Stimulated activated CD8-positive, alpha-beta memory T cell treated with anti-CD3 and anti-CD28 coated beads, Interleukin-2, amount 100 ng/mL, for 1 hour (primary cell): Measurements from ENCODE around the gene COL4A6.

Source experiments
- DNase-seq, 2 donors: peaks; one replicate each; pipeline ENCODE4 v3.0.0-alpha.2; 2020; ENCODE audit warnings: low read depth in 2 of 2

COL4A6 gene

DNA sequence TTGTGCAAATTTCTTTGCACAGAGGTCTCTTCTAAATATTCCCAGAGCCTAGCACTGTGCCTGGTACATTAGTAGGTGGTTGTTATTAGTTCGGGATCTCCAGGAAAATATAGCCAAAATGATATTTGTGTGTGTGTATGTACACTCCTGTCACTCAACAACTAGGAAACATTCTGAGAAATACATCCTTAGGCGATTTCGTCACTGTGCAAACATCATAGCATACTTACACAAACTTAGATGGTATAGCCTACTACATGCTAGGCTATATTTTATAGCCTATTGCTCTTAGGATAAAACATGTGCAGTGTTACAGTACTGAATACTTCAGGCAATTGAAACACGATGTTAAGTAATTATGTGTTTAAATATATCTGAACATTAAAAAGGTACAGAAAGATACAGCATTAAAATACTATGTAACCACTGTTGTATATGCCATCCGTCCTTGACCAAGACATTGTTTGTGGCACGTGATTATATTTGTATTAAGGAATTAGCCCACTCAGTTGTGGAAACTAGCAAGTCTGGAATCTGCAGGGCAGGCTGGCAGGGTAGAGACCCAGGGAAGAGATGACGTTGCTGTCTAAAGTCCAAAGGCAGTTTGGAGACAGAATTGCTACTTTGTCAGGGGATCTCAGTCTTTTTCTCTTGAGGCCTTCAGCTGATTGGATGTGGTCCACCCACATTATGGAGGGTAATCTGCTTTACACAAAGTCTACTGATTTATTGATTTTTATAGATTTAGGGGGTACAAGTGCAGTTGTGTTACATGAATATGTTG, 106.9 kb downstream of the COL4A6 start:
- DNase-seq, result no peak

DNA sequence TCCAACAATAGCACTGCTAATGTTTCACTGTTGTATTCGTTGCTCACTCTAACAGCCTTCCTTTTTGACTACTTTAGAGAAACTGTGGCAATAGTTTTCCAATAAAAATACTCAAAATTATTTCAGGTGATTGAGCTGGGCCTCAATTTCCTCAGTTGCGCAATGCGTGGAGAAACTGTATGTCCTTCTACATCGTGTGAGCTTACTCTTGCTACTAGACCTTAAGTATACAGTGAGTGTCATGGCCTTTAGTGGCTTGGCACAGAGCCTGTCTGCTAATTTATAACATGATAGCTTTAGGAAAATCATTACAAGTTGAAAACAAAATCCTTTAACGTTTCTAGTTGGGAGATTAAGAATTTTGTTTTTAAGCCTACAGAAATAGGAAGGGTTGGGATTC, 114.5 kb downstream of the COL4A6 start:
- no peak for DNase-seq

DNA sequence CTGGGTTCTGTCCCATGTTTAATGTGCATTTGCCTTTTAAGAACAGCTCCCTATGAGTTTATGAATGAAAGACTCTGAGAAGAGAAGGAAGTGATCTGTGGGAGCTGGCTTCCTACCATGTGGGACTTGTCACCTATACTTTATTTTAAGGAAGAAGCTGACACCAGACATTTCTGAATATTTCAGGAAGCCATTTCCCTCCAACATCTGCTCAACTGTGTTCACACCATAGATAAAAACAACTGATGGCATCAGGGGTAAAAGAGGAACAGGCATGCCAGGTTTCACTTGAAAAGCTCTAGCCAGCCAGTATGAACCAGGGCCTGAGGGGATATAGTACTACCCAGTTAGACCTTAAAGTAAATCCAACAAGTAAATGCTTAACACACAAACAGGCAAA, 116.0 kb downstream of the COL4A6 start:
- DNase-seq, result no peak

DNA sequence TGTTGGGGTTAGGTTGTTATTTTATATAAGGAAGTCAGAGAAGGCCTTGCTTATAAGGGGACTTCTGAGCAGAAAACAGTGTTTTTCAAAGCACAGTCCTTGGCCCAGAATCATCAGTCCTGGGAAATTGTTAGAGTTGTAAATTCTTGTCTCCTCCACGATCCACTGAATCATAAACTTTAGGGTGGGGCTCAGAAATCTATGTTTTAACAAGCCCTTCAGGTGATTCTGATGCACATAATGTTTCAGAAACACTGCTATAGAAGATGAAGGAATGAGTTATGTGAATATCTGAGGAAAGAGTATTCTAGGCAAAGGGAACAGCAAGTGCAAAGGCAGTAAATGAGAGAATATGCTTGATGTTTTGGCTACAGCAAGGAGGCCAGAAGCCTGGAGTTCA, 121.8 kb downstream of the COL4A6 start:
- no peak for DNase-seq

DNA sequence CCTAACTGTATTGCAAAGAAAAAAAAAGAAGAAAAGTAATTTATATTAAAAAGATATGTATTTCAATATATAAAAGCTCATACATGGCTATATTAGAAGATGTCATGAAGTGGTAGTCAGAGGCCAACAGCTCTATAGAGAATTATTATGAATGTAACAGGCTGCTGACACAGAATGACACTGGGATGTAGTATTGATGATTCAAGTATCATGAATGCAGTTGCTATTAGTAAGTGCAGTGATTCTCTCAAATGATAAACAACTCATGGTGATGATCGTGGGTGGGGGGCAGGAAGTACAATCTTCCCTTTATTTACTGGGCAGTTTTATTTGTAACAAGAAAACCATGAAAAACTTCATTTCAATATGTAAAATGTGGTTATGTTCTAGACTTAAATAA, 124.6 kb downstream of the COL4A6 start:
- no peak for DNase-seq

DNA sequence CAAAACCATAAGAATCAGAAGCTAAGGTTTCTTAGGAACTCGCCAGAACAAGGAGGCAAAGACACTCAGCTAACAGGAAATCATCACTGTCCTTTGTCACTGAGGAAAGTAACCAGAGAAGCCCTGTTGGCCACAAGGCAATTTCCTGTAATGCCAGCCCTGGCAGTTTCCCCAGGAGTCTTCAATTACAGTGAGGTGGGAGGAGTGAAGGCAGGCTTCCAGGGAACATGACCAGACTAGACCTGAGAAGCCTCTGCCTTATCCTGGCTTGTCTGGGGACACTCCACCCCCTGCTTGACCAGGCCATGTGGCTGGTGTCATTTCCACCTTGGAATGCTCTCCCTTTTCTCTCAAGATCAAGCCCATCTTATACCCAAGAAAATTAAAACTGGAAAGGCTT, 125.3 kb downstream of the COL4A6 start:
- no peak for DNase-seq

DNA sequence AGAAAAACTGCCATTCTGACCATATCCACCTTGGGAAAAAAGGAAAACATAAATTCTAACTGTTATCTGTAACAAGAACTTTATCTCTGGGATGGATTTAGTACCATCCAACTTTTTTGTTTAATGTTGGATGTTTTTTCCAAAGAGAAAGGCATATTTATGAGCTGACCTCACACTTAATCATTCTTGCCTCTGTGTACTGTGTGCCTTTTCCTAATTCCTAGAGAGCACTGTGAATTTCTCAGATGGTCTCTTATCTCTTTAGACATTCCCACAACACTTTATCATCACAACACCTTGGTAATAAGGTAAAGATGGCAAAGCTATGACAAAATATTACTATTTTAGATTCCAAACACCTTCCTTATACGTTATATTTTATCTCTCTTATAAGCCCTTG, 126.2 kb downstream of the COL4A6 start:
- DNase-seq, result no peak

DNA sequence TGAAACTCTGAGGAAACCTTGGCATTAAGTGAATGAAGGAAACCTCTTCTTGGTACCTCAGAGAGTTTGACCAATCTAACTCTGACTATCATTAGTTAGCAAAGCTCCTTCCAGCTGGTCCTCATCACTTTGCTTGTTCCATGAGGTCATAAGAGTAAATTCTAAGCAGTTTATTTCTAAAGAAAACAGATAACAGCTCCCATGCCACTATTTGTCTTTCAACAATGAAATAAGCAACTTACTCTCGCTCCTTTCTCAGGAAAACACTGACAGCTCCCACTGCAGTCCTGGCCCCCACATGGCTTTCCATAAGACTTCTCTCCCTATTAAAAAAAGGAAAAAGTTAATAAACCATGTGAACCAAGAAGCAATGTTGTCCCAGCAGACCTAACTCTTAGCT, 127.7 kb downstream of the COL4A6 start:
- no peak for DNase-seq

DNA sequence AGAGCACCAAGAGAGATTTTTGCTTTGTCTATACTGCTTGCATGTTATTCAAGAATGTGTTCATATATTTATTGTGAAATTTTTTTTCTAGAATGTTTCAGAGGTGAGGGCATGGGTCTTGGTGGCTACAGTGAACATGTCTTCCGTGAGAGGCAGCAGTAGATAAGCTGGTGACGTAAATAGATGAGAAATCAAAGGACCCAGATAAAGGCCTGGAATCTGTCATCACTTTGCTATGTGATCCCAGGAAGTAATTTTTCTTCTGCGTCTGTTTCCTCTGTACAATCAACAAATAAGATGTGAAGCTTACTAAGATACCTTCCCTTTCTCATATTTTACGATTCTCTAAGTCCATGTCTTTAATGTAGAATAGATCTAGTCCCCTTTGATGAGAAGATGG, 129.1 kb downstream of the COL4A6 start:
- no peak for DNase-seq

DNA sequence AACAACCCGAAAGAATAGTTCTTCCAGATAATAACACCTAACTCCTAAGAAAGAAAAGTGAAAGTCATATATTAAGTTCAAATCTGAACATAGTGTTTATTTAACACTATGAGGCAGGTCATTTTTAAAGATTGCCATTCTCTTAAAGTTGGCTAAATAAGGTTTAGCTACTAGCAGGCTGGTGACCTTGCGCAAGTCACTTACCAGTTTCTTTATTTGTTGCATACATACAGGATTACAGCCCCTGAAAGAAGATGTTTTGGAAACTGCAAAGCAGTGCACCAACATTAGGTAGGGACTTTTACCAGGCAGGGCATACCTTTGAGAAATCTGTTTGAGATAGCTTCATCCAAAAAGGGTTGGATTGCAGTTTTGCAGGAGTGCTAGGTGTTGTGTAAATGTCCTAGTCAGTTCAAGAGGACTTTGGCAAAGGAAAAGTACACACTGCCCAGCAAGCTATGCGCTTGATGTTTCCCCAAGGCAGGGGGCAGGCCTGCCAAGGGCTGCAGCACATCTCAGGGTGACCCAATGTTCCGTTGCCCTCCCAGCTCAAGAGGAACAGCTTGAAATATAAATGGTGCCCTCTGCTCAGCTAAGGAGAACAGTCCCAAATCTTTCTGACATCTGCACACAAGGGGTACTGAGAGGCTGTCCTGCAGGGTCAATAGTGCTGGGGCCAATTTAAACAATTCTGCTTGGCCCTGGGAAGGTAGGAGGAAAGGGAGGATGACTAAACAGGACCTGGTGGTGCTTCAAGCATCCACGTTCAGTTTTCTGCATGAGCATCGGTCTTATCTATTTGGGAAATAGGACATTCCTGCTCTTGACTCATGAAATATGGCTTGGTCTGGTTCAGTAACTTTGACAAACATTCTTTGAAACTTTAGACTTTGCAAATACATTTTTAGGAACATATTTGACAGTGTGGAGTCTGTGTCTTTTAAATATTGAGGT, 130.8 kb downstream of the COL4A6 start:
- DNase-seq, result no peak

DNA sequence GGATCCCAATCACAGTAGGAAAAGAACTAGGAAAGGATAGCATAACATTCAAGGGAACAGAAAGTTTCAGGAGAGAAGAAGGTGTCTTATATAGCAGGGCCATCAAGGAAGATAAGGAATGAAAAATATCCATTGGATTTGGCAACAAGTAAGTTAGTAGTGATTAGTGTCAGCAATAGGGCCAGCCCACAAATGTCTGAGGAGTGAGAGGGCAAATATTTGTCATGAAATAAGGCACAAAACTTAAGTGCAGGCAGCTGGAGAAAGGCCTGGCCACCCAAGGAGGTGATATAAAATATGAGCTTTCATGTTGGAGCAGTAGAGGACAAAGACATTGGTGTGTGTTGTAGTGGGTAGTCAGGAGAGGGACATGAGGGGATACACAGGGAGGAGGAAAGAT, 132.1 kb downstream of the COL4A6 start:
- DNase-seq, result no peak

DNA sequence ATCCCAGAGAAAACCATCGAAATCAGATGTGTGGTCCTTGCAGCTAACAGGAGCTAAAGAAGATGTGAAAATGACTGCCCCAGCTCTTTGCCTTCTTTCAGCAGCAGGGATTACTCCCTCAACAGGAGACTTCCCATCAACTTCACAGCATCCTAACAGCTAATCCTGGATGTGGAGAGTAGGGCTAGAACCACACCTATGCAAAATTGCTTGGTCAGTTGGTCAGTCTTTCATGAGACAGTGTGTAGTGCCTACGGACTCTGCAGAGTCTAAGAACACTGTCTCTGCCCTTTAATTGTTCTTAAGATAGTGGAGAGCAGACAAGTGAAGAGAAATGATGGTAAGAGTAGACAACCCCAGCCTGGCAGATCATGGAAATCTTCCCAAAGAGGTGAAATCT, 133.5 kb downstream of the COL4A6 start:
- DNase-seq, result no peak

DNA sequence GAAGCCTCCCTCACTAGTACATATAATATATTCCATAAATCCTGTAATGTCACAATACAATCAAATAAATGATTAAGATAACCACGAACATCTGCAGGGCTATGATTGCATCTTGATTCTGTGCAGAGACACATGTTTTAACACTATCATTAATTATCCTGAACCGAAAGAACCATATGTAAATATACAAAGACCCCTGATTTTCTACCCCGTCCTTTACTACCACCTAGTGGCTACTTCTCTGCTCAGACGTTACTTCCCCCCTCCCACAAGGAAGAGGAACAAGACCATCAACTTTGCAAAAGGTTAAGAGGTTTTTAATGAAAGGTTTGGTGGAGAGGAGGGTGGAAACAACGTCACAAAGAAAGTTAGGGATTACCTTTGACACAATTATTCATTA, 134.0 kb downstream of the COL4A6 start:
- DNase-seq, result no peak

DNA sequence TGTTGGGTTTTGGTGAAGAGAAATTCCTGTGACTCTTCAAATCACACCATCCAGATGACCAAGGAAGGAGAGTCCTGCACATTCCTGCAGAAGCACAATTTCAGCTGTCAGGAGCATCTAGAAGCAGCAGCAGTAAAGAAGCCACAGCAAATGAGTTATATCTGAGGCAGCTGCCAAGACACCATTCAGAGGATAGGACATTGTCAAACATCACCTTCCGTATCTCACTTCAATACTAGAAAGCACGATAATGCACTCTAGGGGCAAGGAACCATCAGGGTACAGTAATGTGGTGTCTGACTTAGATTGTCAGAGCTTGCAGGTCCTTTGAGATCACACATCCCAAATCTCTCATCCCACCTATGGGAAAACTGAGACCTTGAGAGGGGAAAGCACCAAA, 134.5 kb downstream of the COL4A6 start:
- DNase-seq, result no peak

DNA sequence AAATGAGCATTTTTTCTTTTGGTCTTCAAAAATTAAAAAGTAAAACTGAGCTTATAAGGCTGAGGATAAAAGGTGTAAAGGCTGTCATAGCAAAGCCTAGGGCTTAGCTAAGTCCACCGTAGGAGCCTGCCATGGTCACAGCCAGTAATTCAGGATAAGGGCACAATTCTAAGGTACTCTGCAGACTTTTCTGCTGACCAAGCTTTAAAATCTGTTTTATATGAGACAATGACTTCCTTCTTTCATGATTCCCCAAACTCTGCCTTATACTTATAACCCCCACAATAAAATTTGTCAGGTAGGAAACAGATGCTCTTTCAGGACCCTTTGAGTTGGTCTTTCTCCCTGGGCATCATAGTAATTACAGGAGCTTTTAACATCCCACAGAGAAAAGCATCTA, 138.5 kb downstream of the COL4A6 start:
- no peak for DNase-seq

DNA sequence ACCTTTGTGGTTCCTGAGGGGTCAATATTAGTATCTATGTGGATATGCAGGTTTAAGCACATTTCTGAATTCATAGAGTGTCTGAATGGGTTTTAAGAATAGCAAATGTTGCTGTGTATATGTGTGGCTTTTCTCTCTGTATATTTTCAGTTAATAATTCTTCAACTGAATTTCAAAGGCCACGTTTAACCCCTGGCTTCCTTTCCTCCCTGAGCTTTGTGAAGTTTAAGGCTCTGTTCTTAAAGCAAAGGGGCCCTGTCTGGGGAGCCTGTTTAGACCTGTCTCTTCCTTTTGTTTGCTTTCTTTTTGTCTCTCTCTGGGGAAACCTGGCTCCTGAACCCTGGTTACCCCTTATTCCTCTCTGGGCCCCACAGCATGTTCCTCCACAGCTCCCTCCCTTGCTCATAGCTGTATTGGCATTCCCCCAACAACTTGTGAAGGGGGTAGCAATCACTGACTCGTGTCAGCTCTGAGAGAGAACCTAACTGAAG, 139.1 kb downstream of the COL4A6 start:
- DNase-seq, result no peak

DNA sequence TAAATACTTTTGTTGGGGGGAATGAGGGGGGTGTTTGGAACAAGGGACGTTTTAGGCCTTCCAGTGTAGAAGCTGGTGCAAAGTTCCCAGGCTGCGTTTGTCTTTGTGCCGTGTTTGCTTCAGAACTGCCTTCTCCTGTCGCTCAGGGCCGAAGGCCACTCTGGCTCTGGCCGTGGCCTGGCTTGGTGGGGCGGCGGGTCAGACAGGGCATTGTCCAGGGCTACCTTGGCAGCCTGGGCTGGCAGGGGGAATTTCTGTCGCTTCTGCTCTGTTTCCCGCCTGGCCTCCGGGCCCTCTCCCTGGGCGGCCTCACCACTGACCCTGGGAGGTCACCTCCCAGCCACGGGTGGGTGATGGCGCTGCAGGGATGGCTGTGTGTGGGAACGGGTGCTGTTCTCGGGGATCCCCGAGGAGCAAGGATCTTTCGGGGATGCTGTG, 140.0 kb downstream of the COL4A6 start:
- no peak for DNase-seq

DNA sequence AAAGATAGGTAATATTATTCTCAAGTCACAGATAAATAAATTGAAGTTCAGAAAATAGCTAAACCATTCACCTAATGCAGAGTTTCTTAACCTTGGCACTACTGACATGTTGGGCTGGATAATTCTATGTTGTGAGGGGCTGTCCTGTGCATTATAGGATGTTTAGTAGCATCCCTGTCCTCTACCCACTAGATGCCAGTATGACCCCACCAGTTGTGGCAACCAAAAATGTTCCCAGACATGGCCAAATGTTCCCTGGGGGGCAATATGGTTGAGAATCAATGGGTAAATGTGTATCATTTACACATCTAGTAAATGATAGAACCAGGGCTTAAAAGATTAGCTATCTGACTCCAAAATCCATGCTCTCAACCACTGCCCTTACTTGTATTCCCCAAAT, 140.9 kb downstream of the COL4A6 start:
- no peak for DNase-seq

DNA sequence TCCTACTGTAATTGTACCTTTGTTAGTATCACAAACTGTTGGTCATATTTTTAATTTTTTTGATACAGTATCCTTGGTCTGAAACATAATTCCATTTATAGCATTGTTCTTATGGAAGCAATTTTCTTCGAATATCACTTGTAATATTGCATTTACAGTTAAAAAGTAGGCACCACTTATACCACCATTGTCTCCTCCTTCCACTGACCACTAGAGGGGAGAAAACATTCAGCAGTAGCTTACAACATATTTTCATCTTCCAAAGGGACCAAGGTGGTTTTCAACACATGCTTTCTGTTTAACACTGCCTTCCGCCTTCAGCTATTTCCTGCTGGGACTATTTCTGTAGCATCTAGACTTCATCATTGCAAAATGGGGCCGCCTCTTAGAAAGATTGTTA, 146.2 kb downstream of the COL4A6 start:
- no peak for DNase-seq

DNA sequence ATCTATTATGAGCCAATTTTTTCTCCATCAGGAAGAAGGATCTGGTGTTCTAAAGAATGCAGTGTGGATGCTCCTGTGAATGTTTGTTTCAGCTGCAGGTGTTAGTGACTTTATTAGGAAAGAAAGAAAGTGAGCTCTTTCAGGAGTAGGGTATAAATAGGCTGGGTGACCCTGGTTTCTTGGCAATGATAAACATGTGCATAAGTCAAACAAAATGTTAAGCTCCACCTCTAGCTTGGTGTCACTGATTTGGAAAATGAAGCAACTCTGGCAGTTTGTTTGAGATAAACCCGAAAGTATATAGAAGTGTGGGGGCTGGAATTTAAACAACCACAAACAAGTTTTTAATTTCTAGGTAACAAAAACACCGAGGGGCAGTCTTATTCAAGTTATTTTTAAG, 152.3 kb downstream of the COL4A6 start:
- no peak for DNase-seq

DNA sequence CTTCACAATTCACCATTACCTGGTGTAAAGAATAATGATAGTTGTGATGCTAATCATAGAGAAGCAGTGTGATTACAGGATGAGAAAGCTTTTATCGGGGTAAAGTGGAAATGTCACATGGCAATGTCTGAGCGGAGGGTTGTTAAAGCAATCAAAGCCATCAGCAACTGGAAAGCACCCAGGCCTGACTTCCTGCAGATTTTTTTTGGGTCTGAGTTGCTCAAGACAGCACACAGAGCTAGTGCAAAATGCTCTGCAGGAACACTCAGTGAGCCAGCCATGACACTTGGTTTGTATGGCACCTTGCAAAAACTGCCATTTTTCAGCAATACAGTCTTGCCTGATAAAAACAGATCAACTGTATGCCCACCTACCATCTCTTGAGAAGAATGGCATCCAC, 152.9 kb downstream of the COL4A6 start:
- DNase-seq, result no peak

DNA sequence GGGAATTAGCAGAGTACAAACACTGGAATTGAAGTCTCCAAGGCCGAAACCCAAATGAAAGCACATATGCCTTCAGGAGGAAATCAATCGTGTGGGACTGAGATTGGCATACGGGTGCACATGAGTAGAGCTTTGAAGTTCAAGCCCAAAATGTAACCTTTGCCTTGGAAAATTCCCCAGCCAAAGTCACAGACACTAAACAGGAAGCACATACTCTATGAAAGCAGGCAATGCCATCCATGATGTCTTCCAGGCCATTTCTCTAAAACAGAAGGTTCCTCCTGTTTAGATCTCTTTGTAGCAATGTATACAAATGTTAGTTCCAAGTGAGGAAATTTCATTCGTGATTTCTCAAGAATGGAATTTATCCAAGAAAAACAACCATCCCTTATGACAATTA, 162.5 kb downstream of the COL4A6 start:
- no peak for DNase-seq

DNA sequence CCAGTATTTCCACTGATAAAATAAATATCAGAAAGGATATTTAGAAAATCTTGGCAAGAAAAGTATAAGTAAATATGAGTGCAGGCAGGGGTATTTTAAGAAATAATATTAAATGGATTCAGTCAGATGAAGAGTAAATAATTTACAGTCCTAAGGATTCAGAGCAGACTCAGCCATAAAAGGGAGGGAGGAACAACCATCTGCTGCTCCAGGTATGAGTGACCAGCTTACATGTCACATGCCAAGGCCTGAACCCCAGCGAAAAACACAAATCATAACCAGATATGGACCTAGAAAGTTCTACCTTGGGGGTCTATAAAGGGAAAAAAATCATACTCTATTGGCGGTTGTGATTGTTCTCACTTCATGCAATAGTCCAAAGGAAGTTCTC, 166.8 kb downstream of the COL4A6 start:
- DNase-seq, result no peak
